Measurements from ENCODE around the gene DAB1.

The DAB1 gene

GRCh38 chr1:57410508-57410907 is 13.4 kb downstream of the DAB1 start:
- TF ChIP-seq, protein P1, sequence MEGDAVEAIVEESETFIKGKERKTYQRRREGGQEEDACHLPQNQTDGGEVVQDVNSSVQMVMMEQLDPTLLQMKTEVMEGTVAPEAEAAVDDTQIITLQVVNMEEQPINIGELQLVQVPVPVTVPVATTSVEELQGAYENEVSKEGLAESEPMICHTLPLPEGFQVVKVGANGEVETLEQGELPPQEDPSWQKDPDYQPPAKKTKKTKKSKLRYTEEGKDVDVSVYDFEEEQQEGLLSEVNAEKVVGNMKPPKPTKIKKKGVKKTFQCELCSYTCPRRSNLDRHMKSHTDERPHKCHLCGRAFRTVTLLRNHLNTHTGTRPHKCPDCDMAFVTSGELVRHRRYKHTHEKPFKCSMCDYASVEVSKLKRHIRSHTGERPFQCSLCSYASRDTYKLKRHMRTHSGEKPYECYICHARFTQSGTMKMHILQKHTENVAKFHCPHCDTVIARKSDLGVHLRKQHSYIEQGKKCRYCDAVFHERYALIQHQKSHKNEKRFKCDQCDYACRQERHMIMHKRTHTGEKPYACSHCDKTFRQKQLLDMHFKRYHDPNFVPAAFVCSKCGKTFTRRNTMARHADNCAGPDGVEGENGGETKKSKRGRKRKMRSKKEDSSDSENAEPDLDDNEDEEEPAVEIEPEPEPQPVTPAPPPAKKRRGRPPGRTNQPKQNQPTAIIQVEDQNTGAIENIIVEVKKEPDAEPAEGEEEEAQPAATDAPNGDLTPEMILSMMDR (IDR thresholded peaks at IDR 0.05; ENCODE audit: low read depth, low read length, poor library complexity, severe bottlenecking): no peak
- no peak for TF ChIP-seq EZH2phosphoT487 (IDR thresholded peaks at IDR 0.05; ENCODE audit: borderline replicate concordance, low read length)
- Histone ChIP-seq H3K27me3 (ENCODE audit: control insufficient read depth, low read length) (no peaks in the 10 kb centered on the region), H3K9me2 (replicated peaks; ENCODE audit: control insufficient read depth, low read length) (no peaks in the 10 kb centered on the region), H3K4me1 (ENCODE audit: control insufficient read depth, low read length) (no peaks in the 10 kb centered on the region), H3K27ac (ENCODE audit: low read depth, low read length) (no peak overlapping the region), H3K4me3 (ENCODE audit: low read length) (no peak overlapping the region), H3K9me3 (ENCODE audit: control insufficient read depth, insufficient read depth, low read length) (no peaks in the 10 kb centered on the region), H3K36me3 (ENCODE audit: control insufficient read depth, low read length) (no peaks in the 10 kb centered on the region), H3K4me2 (ENCODE audit: low read length) (no peak overlapping the region), H3K79me2 (ENCODE audit: control insufficient read depth, low read length) (no peaks in the 10 kb centered on the region), H4K20me1 (ENCODE audit: control insufficient read depth, insufficient read depth, low read depth, low read length) (no peaks in the 10 kb centered on the region), H3F3A (ENCODE audit: control insufficient read depth, insufficient read depth) (no peaks in the 10 kb centered on the region)

DNA sequence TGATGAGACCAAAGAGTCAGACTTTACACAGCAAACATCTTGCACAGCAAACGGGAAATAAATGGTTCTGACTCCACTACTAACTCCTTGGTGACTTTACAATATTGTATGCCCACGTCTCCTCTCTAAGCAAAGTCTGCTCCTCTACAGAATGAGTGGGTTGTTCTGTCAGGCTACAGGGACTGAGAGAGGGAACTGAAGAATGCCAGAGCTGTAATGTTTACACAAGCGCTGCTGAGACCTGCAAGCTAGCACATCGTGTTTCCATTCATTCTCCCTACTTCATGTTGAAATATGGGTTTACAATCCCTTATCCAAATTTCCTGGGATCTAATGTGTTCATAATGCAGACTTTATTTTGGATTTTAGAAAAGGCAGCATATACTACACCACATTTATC is 15.9 kb downstream of the DAB1 start:
- no peak for TF ChIP-seq EZH2phosphoT487 (IDR thresholded peaks at IDR 0.05; ENCODE audit: borderline replicate concordance, low read length)
- TF ChIP-seq, protein P1 (IDR thresholded peaks at IDR 0.05; ENCODE audit: low read depth, low read length, poor library complexity, severe bottlenecking): no peak
- Histone ChIP-seq H3K9me2 (replicated peaks; ENCODE audit: control insufficient read depth, low read length) (no peaks in the 10 kb centered on the region), H3K27me3 (ENCODE audit: control insufficient read depth, low read length) (no peaks in the 10 kb centered on the region)

GRCh38 chr1:57406428-57406970 is 17.4 kb downstream of the DAB1 start:
- TF ChIP-seq, protein P1 (IDR thresholded peaks at IDR 0.05; ENCODE audit: low read depth, low read length, poor library complexity, severe bottlenecking): no peak
- no peak for TF ChIP-seq EZH2phosphoT487 (IDR thresholded peaks at IDR 0.05; ENCODE audit: borderline replicate concordance, low read length)
- H3K27me3 ChIP-seq (ENCODE audit: control insufficient read depth, low read length): no peaks in the 10 kb centered on the region

More for the DNA sequence above, 15.9 kb downstream of the DAB1 start:
- Histone ChIP-seq H3K4me3 (ENCODE audit: low read length) (no peak overlapping the region), H4K20me1 (ENCODE audit: control insufficient read depth, insufficient read depth, low read depth, low read length) (no peaks in the 10 kb centered on the region), H3K27ac (ENCODE audit: low read depth, low read length) (no peak overlapping the region), H3K79me2 (ENCODE audit: control insufficient read depth, low read length) (no peaks in the 10 kb centered on the region), H3F3A (ENCODE audit: control insufficient read depth, insufficient read depth) (no peaks in the 10 kb centered on the region), H3K9me3 (ENCODE audit: control insufficient read depth, insufficient read depth, low read length) (no peaks in the 10 kb centered on the region), H3K4me1 (ENCODE audit: control insufficient read depth, low read length) (no peaks in the 10 kb centered on the region), H3K36me3 (ENCODE audit: control insufficient read depth, low read length) (no peaks in the 10 kb centered on the region), H3K4me2 (ENCODE audit: low read length) (no peak overlapping the region)

More at GRCh38 chr1:57406428-57406970, 17.4 kb downstream of the DAB1 start:
- Histone ChIP-seq H3K4me1 (ENCODE audit: control insufficient read depth, low read length) (no peaks in the 10 kb centered on the region), H3K4me2 (ENCODE audit: low read length) (no peak overlapping the region), H3K4me3 (ENCODE audit: low read length) (no peak overlapping the region), H3F3A (ENCODE audit: control insufficient read depth, insufficient read depth) (no peaks in the 10 kb centered on the region), H3K9me2 (replicated peaks; ENCODE audit: control insufficient read depth, low read length) (no peaks in the 10 kb centered on the region), H3K9me3 (ENCODE audit: control insufficient read depth, insufficient read depth, low read length) (no peaks in the 10 kb centered on the region), H3K36me3 (ENCODE audit: control insufficient read depth, low read length) (no peaks in the 10 kb centered on the region), H3K27ac (ENCODE audit: low read depth, low read length) (no peak overlapping the region), H3K79me2 (ENCODE audit: control insufficient read depth, low read length) (no peaks in the 10 kb centered on the region), H4K20me1 (ENCODE audit: control insufficient read depth, insufficient read depth, low read depth, low read length) (no peaks in the 10 kb centered on the region)

All from DOHH2 (cell line).